GM11168 (cell line): ENCODE measurements around the gene ARHGEF2.
"Not testable (repeated sequence)": the region's sequence is repeated elsewhere in the genome, so short reads cannot be mapped to it uniquely, and the experiment has no call there.

Experiments used
- in situ Hi-C: fragments of 300-500 bp; cut with MboI; formaldehyde crosslinking; loops from one replicate; pipeline ENCODE4 v1.12.0; 2022; ENCODE audit warnings: low sequenced_read_pairs; ENCODE audit not compliant: unreplicated experiment

Gene ARHGEF2

GRCh38 chr1:155946633-155947219 lies 31.6 kb downstream of the ARHGEF2 start:
- in situ Hi-C loops, result no loop called here

- in situ Hi-C loops, result no loop called here
Observed at GRCh38 chr1:155944444-155944799, 33.9 kb downstream of the ARHGEF2 start.

- in situ Hi-C loops, result no loop called here
Observed at GRCh38 chr1:155942578-155943141, 35.7 kb downstream of the ARHGEF2 start.

- in situ Hi-C loops, result no loop called here
Observed at GRCh38 chr1:155941845-155942531, 36.4 kb downstream of the ARHGEF2 start.

GRCh38 chr1:155940993-155941844 lies 37.1 kb downstream of the ARHGEF2 start, which contains the start of gene RXFP4:
Gene RXFP4, plus strand, starts transcription at chr1:155941638. Its CDS starts 72 bp downstream, at chr1:155941710.
- in situ Hi-C loops, result no loop called here

- in situ Hi-C loops, result no loop called here
Observed at GRCh38 chr1:155940482-155940992, 37.8 kb downstream of the ARHGEF2 start.

GRCh38 chr1:155938220-155938627 lies 40.1 kb downstream of the ARHGEF2 start:
- in situ Hi-C loops, result loop anchor here (5.0 kb wide), 1 partner anchor 49 kb away; no protein-coding TSS in a partner anchor

GRCh38 chr1:155934936-155935590 lies 43.3 kb downstream of the ARHGEF2 start:
- in situ Hi-C loops, result loop anchor here (5.0 kb wide), 1 partner anchor 52 kb away; no protein-coding TSS in a partner anchor

- in situ Hi-C loops, result no loop called here
Observed at GRCh38 chr1:155934097-155934935, 44.0 kb downstream of the ARHGEF2 start, which contains the start of gene KHDC4. Gene KHDC4, minus strand, starts transcription at chr1:155934413. Its CDS starts 40 bp downstream, at chr1:155934373.

GRCh38 chr1:155933591-155934096 lies 44.7 kb downstream of the ARHGEF2 start:
- in situ Hi-C loops, result no loop called here

- in situ Hi-C loops, result no loop called here
Observed at GRCh38 chr1:155932487-155932886, 45.9 kb downstream of the ARHGEF2 start.

- in situ Hi-C loops, result no loop called here
Observed at GRCh38 chr1:155932081-155932480, 46.3 kb downstream of the ARHGEF2 start.

- in situ Hi-C loops, result no loop called here
Observed at GRCh38 chr1:155931332-155932038, 46.9 kb downstream of the ARHGEF2 start.

- in situ Hi-C loops, result not testable (repeated sequence)
Observed at GRCh38 chr1:155930725-155931124, 47.6 kb downstream of the ARHGEF2 start.

GRCh38 chr1:155929057-155929456 lies 49.3 kb downstream of the ARHGEF2 start:
- in situ Hi-C loops, result no loop called here

- in situ Hi-C loops, result no loop called here
Observed at GRCh38 chr1:155925506-155925905, 52.8 kb downstream of the ARHGEF2 start.

- in situ Hi-C loops, result no loop called here
Observed at GRCh38 chr1:155920717-155921116, 57.6 kb downstream of the ARHGEF2 start.

GRCh38 chr1:155919801-155920200 lies 58.5 kb downstream of the ARHGEF2 start:
- in situ Hi-C loops, result no loop called here
